Neural crest cell (in vitro differentiated cells): ENCODE measurements around the gene SLC4A3. TPM values are rescaled to one million over a fixed set of nuclear protein-coding genes. Genes with fewer than 3 reads are reported as not detected.
A peak's percentile ranks its signal among the peaks of the same experiment; 100 is the strongest.

ENCODE experiments used
- DNase-seq: peaks from one replicate; pipeline ENCODE4 v3.0.0; 2021; ENCODE audit warnings: low read depth, mixed read lengths, low spot score
- H3K27ac Mint-ChIP-seq: one replicate; pipeline ENCODE4 v1.8.0; 2021; ENCODE audit warnings: mild to moderate bottlenecking, mixed read lengths; ENCODE audit not compliant: unreplicated experiment
- H3K27me3 Mint-ChIP-seq: 2 replicates; pipeline ENCODE4 v1.8.0; 2021; ENCODE audit warnings: low read depth, mild to moderate bottlenecking, mixed read lengths
- H3K36me3 Mint-ChIP-seq: 2 replicates; pipeline ENCODE4 v1.8.0; 2021; ENCODE audit warnings: low read depth, mild to moderate bottlenecking, mixed read lengths
- H3K4me1 Mint-ChIP-seq: 2 replicates; pipeline ENCODE4 v1.8.0; 2021; ENCODE audit warnings: mixed read lengths
- H3K4me3 Mint-ChIP-seq: one replicate; pipeline ENCODE4 v1.8.0; 2021; ENCODE audit warnings: mild to moderate bottlenecking, mixed read lengths
- H3K9me3 Mint-ChIP-seq: 2 replicates; pipeline ENCODE4 v1.8.0; 2021; ENCODE audit warnings: mixed read lengths
- CTCF ChIP-seq: fragments of 200-600 bp; sonication (generic); conservative IDR thresholded peaks from 2 replicates; pipeline ENCODE4 v1.5.0; 2021; ENCODE audit warnings: antibody characterized with exemption, mild to moderate bottlenecking
- total RNA-seq: library from RNA; stranded (reverse); gene quantifications from 2 replicates; pipeline ENCODE4 v1.2.1, GENCODE V29; 2021

SLC4A3 gene
- total RNA-seq, 1 donor from 2014 or later = 11.4 TPM

GRCh38 chr2:219656526-219656925 lies 29.1 kb downstream of the SLC4A3 start:
- Mint-ChIP-seq H3K27me3 (peaks cover 68% of the 10 kb centered on the region), H3K27ac (no peak overlapping the region), H3K4me3 (no peak overlapping the region), H3K4me1 (no peaks in the 10 kb centered on the region), H3K36me3 (peaks cover 3% of the 10 kb centered on the region), H3K9me3 (peaks cover 12% of the 10 kb centered on the region)
- TF ChIP-seq CTCF = no peak
- no peak for DNase-seq

GRCh38 chr2:219658196-219658846 lies 30.9 kb downstream of the SLC4A3 start:
- TF ChIP-seq CTCF = no peak
- Mint-ChIP-seq H3K4me1 (no peaks in the 10 kb centered on the region), H3K4me3 (no peak overlapping the region), H3K36me3 (peaks cover 3% of the 10 kb centered on the region), H3K9me3 (peaks cover 12% of the 10 kb centered on the region), H3K27ac (no peak overlapping the region), H3K27me3 (peaks cover 56% of the 10 kb centered on the region)
- no peak for DNase-seq

DNA sequence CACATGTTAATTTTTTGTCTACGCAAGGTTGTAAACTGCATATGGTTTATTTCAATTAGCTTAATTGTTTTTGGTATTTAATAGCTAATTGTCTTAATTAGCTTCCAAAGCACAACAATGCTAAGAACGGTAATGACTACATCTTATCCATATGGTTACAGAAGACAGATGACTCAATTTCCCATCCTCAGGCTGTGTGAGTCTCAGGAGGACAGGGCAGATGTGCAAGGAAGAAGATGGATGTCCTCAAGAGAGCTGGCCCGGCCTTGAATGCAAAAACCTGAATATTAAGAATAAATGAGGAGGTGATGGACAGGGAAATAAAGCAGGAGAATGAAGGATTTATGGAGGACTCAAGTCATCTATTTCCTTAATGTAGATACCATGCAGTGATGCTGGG lies 31.4 kb downstream of the SLC4A3 start:
- DNase-seq = no peak
- no peak for TF ChIP-seq CTCF
- Mint-ChIP-seq H3K36me3 (peaks cover 3% of the 10 kb centered on the region), H3K4me3 (no peak overlapping the region), H3K4me1 (no peaks in the 10 kb centered on the region), H3K9me3 (peaks cover 12% of the 10 kb centered on the region), H3K27ac (no peak overlapping the region), H3K27me3 (peaks cover 51% of the 10 kb centered on the region)

DNA sequence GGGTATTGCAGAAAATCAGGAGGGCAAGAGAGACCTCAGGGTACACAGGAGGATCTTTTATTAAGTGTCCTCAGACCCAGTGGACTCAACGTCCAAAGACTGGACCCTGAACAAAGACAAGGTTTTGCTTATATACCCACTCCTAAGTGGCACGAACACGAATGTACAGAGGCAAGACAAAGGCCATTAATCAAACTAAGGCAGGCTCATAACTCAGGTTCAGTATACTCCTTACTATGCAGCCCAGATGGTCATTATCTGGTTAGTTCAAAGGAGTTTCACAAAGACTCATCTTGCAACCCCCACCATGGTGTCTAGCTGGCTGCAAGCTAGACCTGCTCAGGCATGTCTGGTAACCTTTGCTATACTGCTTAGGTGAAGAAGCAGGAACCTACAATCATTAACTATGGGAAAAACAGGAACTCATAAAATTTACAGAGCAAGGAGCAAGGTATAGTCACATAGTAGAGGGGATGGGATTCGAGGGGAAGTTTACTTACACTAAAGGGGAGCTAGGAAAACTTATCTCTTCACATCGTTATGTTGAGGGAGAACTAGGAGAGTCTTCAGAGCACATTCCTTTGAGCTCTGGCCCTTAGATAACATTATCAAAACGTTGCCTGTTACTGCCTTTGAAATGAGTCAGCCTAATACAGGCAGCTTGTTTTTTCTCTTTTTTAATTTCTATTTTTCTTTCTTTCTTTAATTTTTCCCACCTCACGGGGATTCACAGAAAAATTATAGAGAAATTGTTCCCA lies 33.9 kb downstream of the SLC4A3 start:
- Mint-ChIP-seq H3K36me3 (peaks cover 3% of the 10 kb centered on the region), H3K27ac (peak overlapping the region; percentile 55), H3K9me3 (peaks cover 10% of the 10 kb centered on the region), H3K4me3 (no peak overlapping the region), H3K4me1 (no peaks in the 10 kb centered on the region), H3K27me3 (peaks cover 32% of the 10 kb centered on the region)
- DNase-seq = no peak
- no peak for TF ChIP-seq CTCF

- no peak overlapping the region for H3K4me3 Mint-ChIP-seq
- H3K4me1 Mint-ChIP-seq = no peaks in the 10 kb centered on the region
- H3K27ac Mint-ChIP-seq = peak overlapping the region; percentile 55
- H3K9me3 Mint-ChIP-seq = peaks cover 8% of the 10 kb centered on the region
- no peak for TF ChIP-seq CTCF
- DNase-seq = no peak
- peaks cover 27% of the 10 kb centered on the region for H3K27me3 Mint-ChIP-seq
- peaks cover 3% of the 10 kb centered on the region for H3K36me3 Mint-ChIP-seq
Observed at GRCh38 chr2:219661955-219662395, 34.5 kb downstream of the SLC4A3 start.
